Endothelial cell of umbilical vein (primary cell): Measurements from ENCODE around the gene ANKMY2. TPM values are rescaled to one million over a fixed set of nuclear protein-coding genes. Genes with fewer than 3 reads are reported as not detected.

Source experiments
- BruUV-seq: library from RNA; stranded (reverse); fragments of 400-500 nt; replicated peaks from 2 replicates; lab custom pipeline; 2021; lab: Mats Ljungman, UMichigan
- CTCF ChIA-PET: fragments of 300-600, 350-600 bp; sonication (Branson Sonifier 250); formaldehyde crosslinking; loops from one replicate; lab custom pipeline; 2021; ENCODE audit warnings: antibody characterized with exemption, inconsistent platforms; lab: Charles Lee
- POLR2A ChIA-PET: fragments of 300-600, 350-600 bp; sonication (Branson Sonifier 250); formaldehyde crosslinking; loops from one replicate; lab custom pipeline; 2021; ENCODE audit warnings: antibody characterized with exemption, inconsistent platforms; lab: Charles Lee
- DNase-seq: peaks from one replicate; pipeline ENCODE4 v3.0.0-alpha.2; 2011; ENCODE audit warnings: low read depth, low spot score
- FAIRE-seq: peaks from 2 replicates; lab custom pipeline; 2011; peaks lifted over from hg19 to GRCh38; lab: Jason Lieb, UNC
- H2AFZ ChIP-seq: 2 replicates; pipeline ENCODE4 v1.6.0; 2012; ENCODE audit warnings: low read depth, low read length, control low read depth, inconsistent platforms
- H3K27ac ChIP-seq: 2 replicates; pipeline ENCODE4 v1.5.1; 2011; ENCODE audit warnings: low read depth, mild to moderate bottlenecking, control low read depth, low read length, moderate library complexity; ENCODE audit not compliant: insufficient read depth
- H3K27me3 ChIP-seq, 2 experiments: 2 replicates each; pipeline versions ENCODE4 v1.6.0 to v1.6.1; 2011; ENCODE audit warnings: low read length in 2 of 2, mixed read lengths in 1 of 2; ENCODE audit not compliant: control insufficient read depth in 2 of 2, insufficient read depth in 2 of 2
- H3K36me3 ChIP-seq, 2 experiments: 2 replicates in 1 of 2; 3 replicates in 1 of 2; pipeline ENCODE4 v1.5.1; 2011; ENCODE audit warnings: low read length in 2 of 2, mild to moderate bottlenecking in 1 of 2, moderate library complexity in 1 of 2; ENCODE audit not compliant: control insufficient read depth in 2 of 2, insufficient read depth in 2 of 2; ENCODE audit errors: extremely low read depth in 1 of 2
- H3K4me1 ChIP-seq: 3 replicates; pipeline ENCODE4 v1.5.1; 2011; ENCODE audit warnings: mild to moderate bottlenecking, low read length; ENCODE audit not compliant: control insufficient read depth, insufficient read depth; ENCODE audit errors: extremely low read depth
- H3K4me2 ChIP-seq: 2 replicates; pipeline ENCODE4 v1.6.1; 2011; ENCODE audit warnings: low read length, control low read depth, mixed read lengths; ENCODE audit not compliant: insufficient read depth
- H3K4me3 ChIP-seq, 3 experiments: fragments of 200-600 bp in 1 of 3; sonication (generic), shearing (Covaris generic) in 1 of 3; replicated peaks in 1 of 3; 2 replicates each; pipeline ENCODE4 v1.5.1; 2011 to 2016; ENCODE audit warnings: control low read depth in 3 of 3, low read length in 3 of 3, mild to moderate bottlenecking in 2 of 3, inconsistent platforms in 1 of 3, low read depth in 1 of 3, moderate library complexity in 1 of 3; ENCODE audit not compliant: insufficient read depth in 1 of 3
- H3K79me2 ChIP-seq: 2 replicates; pipeline ENCODE4 v1.6.0; 2012; ENCODE audit warnings: low read length, inconsistent platforms; ENCODE audit not compliant: control insufficient read depth, insufficient read depth
- H3K9ac ChIP-seq: replicated peaks from 2 replicates; pipeline ENCODE3; 2011; ENCODE audit warnings: low read length, control low read depth; ENCODE audit not compliant: insufficient read depth; ENCODE audit errors: extremely low read depth
- H3K9me1 ChIP-seq: replicated peaks from 3 replicates; pipeline ENCODE4 v1.6.0; 2011; ENCODE audit warnings: mild to moderate bottlenecking, low read length; ENCODE audit not compliant: control insufficient read depth, insufficient read depth; ENCODE audit errors: extremely low read depth
- H3K9me3 ChIP-seq: replicated peaks from 2 replicates; pipeline ENCODE4 v1.5.1; 2012; ENCODE audit warnings: low read length, inconsistent platforms; ENCODE audit not compliant: control insufficient read depth, insufficient read depth
- H4K20me1 ChIP-seq: replicated peaks from 2 replicates; pipeline ENCODE3; 2011; ENCODE audit warnings: mild to moderate bottlenecking, low read length; ENCODE audit not compliant: control insufficient read depth, insufficient read depth; ENCODE audit errors: extremely low read depth
- EZH2 ChIP-seq: IDR thresholded peaks from 2 replicates; pipeline ENCODE4 v1.6.1; 2012; ENCODE audit warnings: borderline replicate concordance, low read depth, mild to moderate bottlenecking, moderate library complexity, low read length, inconsistent platforms; ENCODE audit not compliant: severe bottlenecking
- FOS ChIP-seq: IDR thresholded peaks from 2 replicates; pipeline ENCODE4 v1.6.1; 2011; ENCODE audit warnings: mild to moderate bottlenecking, low read length, moderate library complexity, borderline replicate concordance; ENCODE audit not compliant: insufficient read depth
- GATA2 ChIP-seq: IDR thresholded peaks from 2 replicates; pipeline ENCODE4 v1.7.0; 2011; ENCODE audit warnings: low read depth, mild to moderate bottlenecking, moderate library complexity, mixed read lengths, low read length; ENCODE audit not compliant: insufficient read length, insufficient read depth
- JUN ChIP-seq: IDR thresholded peaks from 2 replicates; pipeline ENCODE4 v1.6.1; 2011; ENCODE audit warnings: borderline replicate concordance, low read depth; ENCODE audit not compliant: insufficient read length, insufficient read depth
- MYC ChIP-seq: IDR thresholded peaks from one replicate; pipeline ENCODE4 v1.6.1; 2011; ENCODE audit warnings: mild to moderate bottlenecking, low read depth, low read length
- POLR2A ChIP-seq: IDR thresholded peaks from 2 replicates; pipeline ENCODE4 v1.6.1; 2012; ENCODE audit warnings: low read depth, mild to moderate bottlenecking, control low read depth, low read length
- POLR2AphosphoS5 ChIP-seq: IDR thresholded peaks from 2 replicates; pipeline ENCODE4 v1.6.1; 2012; ENCODE audit warnings: low read depth, mild to moderate bottlenecking, control low read depth, low read length, moderate library complexity; ENCODE audit not compliant: insufficient read depth
- dilution Hi-C: fragments of 300-500 bp; cut with MboI; formaldehyde crosslinking; loops from one replicate; pipeline ENCODE4 v1.15.0; 2019; ENCODE audit warnings: low sequenced_read_pairs; ENCODE audit not compliant: extremely low pct_ligation_motif_present
- intact Hi-C: fragments of 100-400 bp; cut with micrococcal nuclease; formaldehyde crosslinking; loops from one replicate; pipeline ENCODE4 v1.10.0; 2022
- polyA plus RNA-seq, 4 experiments: library from polyadenylated mRNA; depleted of rRNA in 3 of 4; stranded (reverse) in 3 of 4; unstranded in 1 of 4; fragments of >200 nt; gene quantifications; 2 replicates each; pipeline versions ENCODE4 v1.2.1 to v1.2.3, GENCODE V29; 2011 to 2012; ENCODE audit warnings: missing spikeins in 1 of 4
- total RNA-seq: library from RNA; stranded (reverse); gene quantifications from 2 replicates; pipeline ENCODE4 v1.2.3, GENCODE V29; 2021
- TF ChIP-seq, protein P1 (sequence below), 2 donors: IDR thresholded peaks; 1 replicate in 1 of 2; 2 replicates in 1 of 2; pipeline ENCODE4 v1.5.1; 2011; ENCODE audit warnings: low read length in 2 of 2, mild to moderate bottlenecking in 2 of 2, moderate library complexity in 2 of 2, control low read depth in 1 of 2, inconsistent platforms in 1 of 2, low read depth in 1 of 2; ENCODE audit not compliant: insufficient read depth in 1 of 2; ENCODE audit errors: extremely low read depth in 1 of 2
- TF ChIP-seq, protein P2 (sequence below): IDR thresholded peaks from 2 replicates; pipeline ENCODE4 v1.6.1; 2011; ENCODE audit not compliant: insufficient read depth, insufficient read length

The ANKMY2 gene
- total and polyA plus RNA-seq, 2 donors (not counting 3 experiments of a cell fraction or from before 2014, with no cell fraction given), result 7.7 to 11.6 TPM

DNA sequence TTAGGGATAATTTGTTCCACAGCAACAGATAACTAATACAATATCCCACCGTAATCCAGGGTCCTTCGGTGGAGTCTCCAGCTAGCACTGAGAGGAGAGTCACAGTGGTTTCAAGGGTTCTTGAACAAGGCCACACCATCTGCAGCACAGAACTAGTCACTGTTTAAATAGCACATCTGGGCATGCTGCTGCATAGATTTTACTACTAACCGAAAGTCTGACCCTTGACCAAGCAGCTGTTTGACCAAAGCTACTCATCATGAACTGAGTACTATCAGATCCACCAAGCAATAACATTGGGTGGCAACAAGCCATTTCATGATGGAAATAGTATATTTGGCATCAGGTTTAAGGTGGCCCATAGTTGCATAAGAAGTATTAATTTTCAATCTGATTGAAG lies 53.2 kb downstream of the ANKMY2 start:
- Histone ChIP-seq H4K20me1 (no peaks in the 10 kb centered on the region), H3K27me3 (no peaks in the 10 kb centered on the region), H3K4me1 (peaks cover 2% of the 10 kb centered on the region), H3K9me1 (no peaks in the 10 kb centered on the region), H3K36me3 (no peaks in the 10 kb centered on the region), H3K9ac (no peak overlapping the region), H3K27ac (no peak overlapping the region), H3K9me3 (no peaks in the 10 kb centered on the region), H3K4me2 (no peak overlapping the region), H3K79me2 (no peaks in the 10 kb centered on the region), H3K4me3 (no peak overlapping the region), H2AFZ (no peak overlapping the region)
- no TSS peak for BruUV-seq
- POLR2A ChIA-PET, result no interaction called here
- FAIRE-seq (no peak), DNase-seq (no peak)
- intact Hi-C loops (no loop called here), dilution Hi-C loops (no loop called here)
- CTCF ChIA-PET, result interaction anchor here (0.7 kb wide), 1 partner anchor 137 kb away, joined by 3 read pairs; no protein-coding TSS in a partner anchor
- TF ChIP-seq JUN (no peak), GATA2 (no peak), MYC (no peak), POLR2A (no peak), EZH2 (no peak), FOS (no peak), POLR2AphosphoS5 (no peak)
- TF ChIP-seq, protein P1, sequence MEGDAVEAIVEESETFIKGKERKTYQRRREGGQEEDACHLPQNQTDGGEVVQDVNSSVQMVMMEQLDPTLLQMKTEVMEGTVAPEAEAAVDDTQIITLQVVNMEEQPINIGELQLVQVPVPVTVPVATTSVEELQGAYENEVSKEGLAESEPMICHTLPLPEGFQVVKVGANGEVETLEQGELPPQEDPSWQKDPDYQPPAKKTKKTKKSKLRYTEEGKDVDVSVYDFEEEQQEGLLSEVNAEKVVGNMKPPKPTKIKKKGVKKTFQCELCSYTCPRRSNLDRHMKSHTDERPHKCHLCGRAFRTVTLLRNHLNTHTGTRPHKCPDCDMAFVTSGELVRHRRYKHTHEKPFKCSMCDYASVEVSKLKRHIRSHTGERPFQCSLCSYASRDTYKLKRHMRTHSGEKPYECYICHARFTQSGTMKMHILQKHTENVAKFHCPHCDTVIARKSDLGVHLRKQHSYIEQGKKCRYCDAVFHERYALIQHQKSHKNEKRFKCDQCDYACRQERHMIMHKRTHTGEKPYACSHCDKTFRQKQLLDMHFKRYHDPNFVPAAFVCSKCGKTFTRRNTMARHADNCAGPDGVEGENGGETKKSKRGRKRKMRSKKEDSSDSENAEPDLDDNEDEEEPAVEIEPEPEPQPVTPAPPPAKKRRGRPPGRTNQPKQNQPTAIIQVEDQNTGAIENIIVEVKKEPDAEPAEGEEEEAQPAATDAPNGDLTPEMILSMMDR (IDR thresholded peaks at IDR 0.05; ENCODE audit: extremely low read depth in 1 of 2, insufficient read depth in 1 of 2, low read depth in 1 of 2, low read length in 2 of 2), result no peak
- TF ChIP-seq, protein P2, sequence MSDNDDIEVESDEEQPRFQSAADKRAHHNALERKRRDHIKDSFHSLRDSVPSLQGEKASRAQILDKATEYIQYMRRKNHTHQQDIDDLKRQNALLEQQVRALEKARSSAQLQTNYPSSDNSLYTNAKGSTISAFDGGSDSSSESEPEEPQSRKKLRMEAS, result no peak
